Activated B cell treated with CpG ODN at 0.5 μM for 24 hours (primary cell): ENCODE data around the gene MCOLN1. TPM values are rescaled to one million over a fixed set of nuclear protein-coding genes. Genes with fewer than 3 reads are reported as not detected.

ENCODE experiments used
- ATAC-seq: fragments of 200-7000 bp; cut with Tn5 transposase; one replicate; pipeline ENCODE4 v1.10.0; 2021; ENCODE audit warnings: low read depth, mild to moderate bottlenecking, moderate library complexity
- CTCF ChIA-PET: fragments of 350-600 bp; sonication (Branson Sonifier 250); formaldehyde crosslinking; loops from one replicate; lab custom pipeline; 2021; ENCODE audit warnings: antibody characterized with exemption; lab: Charles Lee
- POLR2A ChIA-PET: fragments of 350-600 bp; sonication (Branson Sonifier 250); formaldehyde crosslinking; loops from one replicate; lab custom pipeline; 2021; ENCODE audit warnings: antibody characterized with exemption; lab: Charles Lee
- DNase-seq: peaks from one replicate; pipeline ENCODE4 v3.0.0; 2022
- H3K27ac Mint-ChIP-seq: one replicate; pipeline ENCODE4 v1.8.0; 2020; ENCODE audit warnings: mixed read lengths
- H3K27me3 Mint-ChIP-seq: one replicate; pipeline ENCODE4 v1.8.0; 2021; ENCODE audit warnings: mixed read lengths
- H3K36me3 Mint-ChIP-seq: one replicate; pipeline ENCODE4 v1.8.0; 2021; ENCODE audit warnings: low read depth, mixed read lengths
- H3K4me1 Mint-ChIP-seq: one replicate; pipeline ENCODE4 v1.8.0; 2021; ENCODE audit warnings: mixed read lengths
- H3K4me3 Mint-ChIP-seq: one replicate; pipeline ENCODE4 v1.8.0; 2020; ENCODE audit warnings: mild to moderate bottlenecking, mixed read lengths
- H3K9me3 Mint-ChIP-seq: one replicate; pipeline ENCODE4 v1.8.0; 2020; ENCODE audit warnings: mixed read lengths
- intact Hi-C: fragments of 100-400 bp; cut with micrococcal nuclease; formaldehyde crosslinking; loops from one replicate; pipeline ENCODE4 v1.15.1; 2024
- total RNA-seq: library from RNA; stranded (reverse); gene quantifications from 2 replicates; pipeline ENCODE4 v1.2.3, GENCODE V29; 2022
- TF ChIP-seq, protein P1 (sequence below): fragments of 200-600 bp; IDR thresholded peaks from one replicate; pipeline ENCODE4 v1.8.0; 2022; ENCODE audit warnings: antibody characterized with exemption, mild to moderate bottlenecking

Gene MCOLN1
- total RNA-seq, 1 donor from 2014 or later, result 13.7 TPM

DNA sequence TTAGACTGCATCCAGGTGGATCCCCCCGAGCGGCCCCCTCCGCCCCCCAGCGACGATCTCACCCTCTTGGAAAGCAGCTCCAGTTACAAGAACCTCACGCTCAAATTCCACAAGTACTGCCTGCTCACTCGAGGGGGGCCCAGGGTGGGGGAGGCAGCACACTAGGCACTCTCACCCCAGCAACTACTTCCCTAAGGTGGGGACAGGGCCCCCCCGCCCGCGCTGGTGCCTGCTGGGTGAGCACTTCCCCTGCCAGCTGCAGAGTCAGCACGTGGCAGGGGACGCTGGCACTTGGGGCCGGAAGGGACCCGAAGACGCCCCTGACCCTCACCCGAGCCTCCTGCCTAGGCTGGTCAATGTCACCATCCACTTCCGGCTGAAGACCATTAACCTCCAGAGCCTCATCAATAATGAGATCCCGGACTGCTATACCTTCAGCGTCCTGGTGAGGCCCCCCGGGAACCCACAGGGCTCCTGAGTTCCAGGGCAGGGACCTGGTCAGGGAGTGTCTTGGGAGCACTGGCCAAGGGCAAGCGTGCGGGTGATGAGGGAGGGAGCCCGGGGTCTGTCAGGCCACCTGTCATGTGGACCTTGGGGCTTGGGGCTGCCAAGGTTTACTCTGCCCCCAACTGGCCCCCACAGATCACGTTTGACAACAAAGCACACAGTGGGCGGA is 5.2 kb downstream of the MCOLN1 start:
- peaks cover 8% of the 10 kb centered on the region for H3K4me1 Mint-ChIP-seq
- POLR2A ChIA-PET, result no interaction called here
- DNase-seq (no peak), ATAC-seq (no peak)
- H3K36me3 Mint-ChIP-seq, result peaks cover 16% of the 10 kb centered on the region
- intact Hi-C loops, result no loop called here
- TF ChIP-seq, protein P1, sequence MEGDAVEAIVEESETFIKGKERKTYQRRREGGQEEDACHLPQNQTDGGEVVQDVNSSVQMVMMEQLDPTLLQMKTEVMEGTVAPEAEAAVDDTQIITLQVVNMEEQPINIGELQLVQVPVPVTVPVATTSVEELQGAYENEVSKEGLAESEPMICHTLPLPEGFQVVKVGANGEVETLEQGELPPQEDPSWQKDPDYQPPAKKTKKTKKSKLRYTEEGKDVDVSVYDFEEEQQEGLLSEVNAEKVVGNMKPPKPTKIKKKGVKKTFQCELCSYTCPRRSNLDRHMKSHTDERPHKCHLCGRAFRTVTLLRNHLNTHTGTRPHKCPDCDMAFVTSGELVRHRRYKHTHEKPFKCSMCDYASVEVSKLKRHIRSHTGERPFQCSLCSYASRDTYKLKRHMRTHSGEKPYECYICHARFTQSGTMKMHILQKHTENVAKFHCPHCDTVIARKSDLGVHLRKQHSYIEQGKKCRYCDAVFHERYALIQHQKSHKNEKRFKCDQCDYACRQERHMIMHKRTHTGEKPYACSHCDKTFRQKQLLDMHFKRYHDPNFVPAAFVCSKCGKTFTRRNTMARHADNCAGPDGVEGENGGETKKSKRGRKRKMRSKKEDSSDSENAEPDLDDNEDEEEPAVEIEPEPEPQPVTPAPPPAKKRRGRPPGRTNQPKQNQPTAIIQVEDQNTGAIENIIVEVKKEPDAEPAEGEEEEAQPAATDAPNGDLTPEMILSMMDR, result no peak
- H3K4me3 Mint-ChIP-seq, result no peak overlapping the region
- no peaks in the 10 kb centered on the region for H3K27me3 Mint-ChIP-seq
- no peak overlapping the region for H3K27ac Mint-ChIP-seq
- CTCF ChIA-PET, result no interaction called here
- H3K9me3 Mint-ChIP-seq, result no peaks in the 10 kb centered on the region

GRCh38 chr19:7528192-7528519 is 5.7 kb downstream of the MCOLN1 start:
- ATAC-seq (no peak), DNase-seq (no peak)
- H3K4me3 Mint-ChIP-seq, result no peak overlapping the region
- peaks cover 16% of the 10 kb centered on the region for H3K36me3 Mint-ChIP-seq
- H3K27me3 Mint-ChIP-seq, result no peaks in the 10 kb centered on the region
- TF ChIP-seq, protein P1, result no peak
- ChIA-PET POLR2A (no interaction called here), CTCF (no interaction called here)
- H3K27ac Mint-ChIP-seq, result no peak overlapping the region
- peaks cover 8% of the 10 kb centered on the region for H3K4me1 Mint-ChIP-seq
- no peaks in the 10 kb centered on the region for H3K9me3 Mint-ChIP-seq
- intact Hi-C loops, result no loop called here

- Mint-ChIP-seq H3K4me3 (no peak overlapping the region), H3K9me3 (no peaks in the 10 kb centered on the region), H3K27me3 (no peaks in the 10 kb centered on the region), H3K4me1 (peaks cover 9% of the 10 kb centered on the region), H3K27ac (no peak overlapping the region), H3K36me3 (peaks cover 16% of the 10 kb centered on the region)
- TF ChIP-seq, protein P1, result no peak
- ATAC-seq (no peak), DNase-seq (no peak)
- POLR2A ChIA-PET, result no interaction called here
- CTCF ChIA-PET, result no interaction called here
- intact Hi-C loops, result no loop called here
Measured at GRCh38 chr19:7528522-7529245, 6.3 kb downstream of the MCOLN1 start.

- no peaks in the 10 kb centered on the region for H3K9me3 Mint-ChIP-seq
- no peak overlapping the region for H3K4me3 Mint-ChIP-seq
- TF ChIP-seq, protein P1, result no peak
- no peak for ATAC-seq
- H3K27me3 Mint-ChIP-seq, result no peaks in the 10 kb centered on the region
- POLR2A ChIA-PET, result no interaction called here
- H3K36me3 Mint-ChIP-seq, result peaks cover 16% of the 10 kb centered on the region
- H3K4me1 Mint-ChIP-seq, result peaks cover 12% of the 10 kb centered on the region
- DNase-seq, result no peak
- intact Hi-C loops, result no loop called here
- CTCF ChIA-PET, result no interaction called here
- H3K27ac Mint-ChIP-seq, result no peak overlapping the region
Measured at GRCh38 chr19:7529246-7529600, 6.8 kb downstream of the MCOLN1 start.

DNA sequence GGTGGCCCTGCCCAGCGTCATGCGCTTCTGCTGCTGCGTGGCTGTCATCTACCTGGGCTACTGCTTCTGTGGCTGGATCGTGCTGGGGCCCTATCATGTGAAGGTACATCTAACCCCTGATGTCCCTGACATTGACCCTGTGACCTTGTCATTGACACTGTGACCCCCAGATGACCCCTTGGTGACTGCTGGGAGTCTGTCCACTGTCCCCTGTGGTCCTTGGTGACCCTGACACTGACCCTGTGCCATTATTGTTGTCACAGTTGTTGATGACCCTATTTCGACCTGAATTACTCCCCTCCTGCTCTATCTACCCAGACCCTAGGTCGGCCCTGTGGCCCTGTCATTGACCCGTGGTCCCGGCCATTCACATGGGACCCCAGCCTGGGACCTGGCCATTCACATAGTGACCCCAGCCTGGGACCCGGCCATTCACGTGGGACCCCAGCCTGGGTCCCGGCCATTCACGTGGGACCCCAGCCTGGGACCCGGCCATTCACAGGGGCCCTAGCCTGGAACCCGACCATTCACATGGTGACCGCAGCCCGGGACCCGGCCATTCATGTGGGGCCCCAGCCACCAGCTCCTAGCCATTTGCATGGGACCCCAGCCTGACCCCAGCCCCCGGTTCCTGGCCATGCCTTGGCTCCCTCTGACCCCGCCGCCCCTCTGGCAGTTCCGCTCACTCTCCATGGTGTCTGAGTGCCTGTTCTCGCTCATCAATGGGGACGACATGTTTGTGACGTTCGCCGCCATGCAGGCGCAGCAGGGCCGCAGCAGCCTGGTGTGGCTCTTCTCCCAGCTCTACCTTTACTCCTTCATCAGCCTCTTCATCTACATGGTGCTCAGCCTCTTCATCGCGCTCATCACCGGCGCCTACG is 7.4 kb downstream of the MCOLN1 start:
- TF ChIP-seq, protein P1, result no peak
- H3K4me3 Mint-ChIP-seq, result no peak overlapping the region
- CTCF ChIA-PET, result no interaction called here
- peaks cover 17% of the 10 kb centered on the region for H3K4me1 Mint-ChIP-seq
- H3K36me3 Mint-ChIP-seq, result peaks cover 16% of the 10 kb centered on the region
- no peaks in the 10 kb centered on the region for H3K27me3 Mint-ChIP-seq
- ATAC-seq, result no peak
- no peak overlapping the region for H3K27ac Mint-ChIP-seq
- no peaks in the 10 kb centered on the region for H3K9me3 Mint-ChIP-seq
- POLR2A ChIA-PET, result no interaction called here
- intact Hi-C loops, result loop anchor here (10.0 kb wide), 2 partner anchors 395 to 1625 kb away; partner anchors contain the start of genes CTXN1, NDUFA11, SNAPC2 and VMAC
- DNase-seq, result no peak
